Smooth muscle cell (in vitro differentiated cells): ENCODE data around the gene OXGR1. TPM values are rescaled to one million over a fixed set of nuclear protein-coding genes. Genes with fewer than 3 reads are reported as not detected.

Experiments
- DNase-seq: peaks from one replicate; lab custom pipeline; 2025; ENCODE audit not compliant: unreplicated experiment; lab: John Stamatoyannopoulos, UW
- H2AFZ ChIP-seq: fragments of 200-600 bp; sonication (generic); 2 replicates; pipeline ENCODE4 v1.6.0; 2016; ENCODE audit warnings: antibody characterized with exemption, low read depth, mild to moderate bottlenecking
- H3F3A ChIP-seq: fragments of 200-600 bp; sonication (generic); 2 replicates; pipeline ENCODE4 v1.6.0; 2017; ENCODE audit warnings: antibody characterized with exemption, low read depth
- H3K27ac ChIP-seq: fragments of 200-600 bp; sonication (generic); 2 replicates; pipeline ENCODE4 v1.5.1; 2016; ENCODE audit warnings: low read depth, mild to moderate bottlenecking
- H3K27me3 ChIP-seq: fragments of 200-600 bp; sonication (generic); 2 replicates; pipeline ENCODE4 v1.6.1; 2016; ENCODE audit warnings: low read depth, mild to moderate bottlenecking
- H3K36me3 ChIP-seq: fragments of 200-600 bp; sonication (generic); 2 replicates; pipeline ENCODE4 v1.5.1; 2016; ENCODE audit warnings: low read depth
- H3K4me1 ChIP-seq: fragments of 200-600 bp; sonication (generic); 2 replicates; pipeline ENCODE4 v1.5.1; 2016; ENCODE audit warnings: low read depth
- H3K4me2 ChIP-seq: fragments of 200-600 bp; sonication (generic); 2 replicates; pipeline ENCODE4 v1.6.0; 2016; ENCODE audit warnings: mild to moderate bottlenecking
- H3K4me3 ChIP-seq: fragments of 200-600 bp; sonication (generic); 2 replicates; pipeline ENCODE4 v1.5.1; 2016; ENCODE audit warnings: mild to moderate bottlenecking
- H3K79me2 ChIP-seq: fragments of 200-600 bp; sonication (generic); 2 replicates; pipeline ENCODE4 v1.6.0; 2016; ENCODE audit warnings: low read depth, mild to moderate bottlenecking
- H3K9ac ChIP-seq: fragments of 200-600 bp; sonication (generic); 2 replicates; pipeline ENCODE4 v1.6.0; 2016; ENCODE audit warnings: low read depth
- H3K9me3 ChIP-seq: fragments of 200-600 bp; sonication (generic); replicated peaks from 2 replicates; pipeline ENCODE4 v1.5.1; 2016; ENCODE audit warnings: low read depth
- H4K20me1 ChIP-seq: fragments of 200-600 bp; sonication (generic); 2 replicates; pipeline ENCODE4 v1.6.0; 2016; ENCODE audit warnings: low read depth
- CTCF ChIP-seq: fragments of 200-600 bp; sonication (generic); IDR thresholded peaks from 2 replicates; pipeline ENCODE4 v1.5.1; 2017; ENCODE audit warnings: borderline replicate concordance, mild to moderate bottlenecking, antibody characterized with exemption; ENCODE audit not compliant: insufficient read depth, poor library complexity, severe bottlenecking
- WGBS: methylation state at CpG from one replicate; pipeline ENCODE4 v1.1.7; 2016; ENCODE audit warnings: low lambda C conversion rate; 5-methylcytosine and 5-hydroxymethylcytosine counted together
- polyA plus RNA-seq: library from polyadenylated mRNA; unstranded; fragments of >200 nt; fragmentation: Nextera tagmentation; extraction: Ambion mirVana; gene quantifications from 2 replicates; pipeline ENCODE4 v1.2.1, GENCODE V29; 2016
- total RNA-seq: library from RNA; depleted of rRNA; stranded (reverse); fragments of >200 nt; gene quantifications from 2 replicates; pipeline ENCODE4 v1.2.3, GENCODE V29; 2014

The OXGR1 gene
- total and polyA plus RNA-seq, 2 experiments from 2014 or later: 1.4 TPM; not detected in 1

DNA sequence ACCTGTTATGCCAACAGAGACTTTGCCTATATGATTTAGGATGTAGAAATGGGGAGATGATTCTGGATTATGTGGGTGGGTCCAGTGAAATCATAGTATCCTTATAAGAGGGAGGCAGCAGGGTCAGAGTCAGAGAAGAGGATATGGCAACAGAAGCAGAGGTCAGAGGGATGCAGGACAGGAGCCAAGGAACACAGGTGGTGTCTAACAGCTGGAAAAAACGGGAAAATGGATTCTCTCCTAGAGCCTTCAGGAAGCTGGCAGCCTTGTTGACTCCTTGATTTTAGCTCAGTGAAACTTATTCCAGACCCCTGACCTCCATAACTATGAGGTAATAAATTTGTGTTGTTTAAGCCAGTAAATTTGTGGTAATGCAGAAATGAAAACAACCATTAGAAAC lies 28.8 kb upstream of the OXGR1 start:
- no peak for DNase-seq
- no peaks in the 10 kb centered on the region for H3K79me2 ChIP-seq
- 92% methylated on average over 1 of the region's 1 CpG for WGBS
- no peak for TF ChIP-seq CTCF
- no peak overlapping the region for H3K27ac ChIP-seq
- H3F3A ChIP-seq: no peaks in the 10 kb centered on the region
- H3K4me3 ChIP-seq: no peak overlapping the region
- H3K27me3 ChIP-seq: no peaks in the 10 kb centered on the region
- H4K20me1 ChIP-seq: no peaks in the 10 kb centered on the region
- H3K4me2 ChIP-seq: no peak overlapping the region
- H3K9ac ChIP-seq: no peak overlapping the region
- H2AFZ ChIP-seq: no peak overlapping the region
- H3K4me1 ChIP-seq: no peaks in the 10 kb centered on the region
- no peaks in the 10 kb centered on the region for H3K36me3 ChIP-seq
- H3K9me3 ChIP-seq: no peaks in the 10 kb centered on the region

GRCh38 chr13:97021241-97021640 lies 27.0 kb upstream of the OXGR1 start:
- DNase-seq: no peak
- Histone ChIP-seq H2AFZ (no peak overlapping the region), H4K20me1 (no peaks in the 10 kb centered on the region), H3K79me2 (no peaks in the 10 kb centered on the region), H3K9ac (no peak overlapping the region), H3K4me3 (no peak overlapping the region), H3K9me3 (no peaks in the 10 kb centered on the region), H3K4me1 (no peaks in the 10 kb centered on the region), H3K4me2 (no peak overlapping the region), H3K27me3 (no peaks in the 10 kb centered on the region), H3F3A (no peaks in the 10 kb centered on the region), H3K36me3 (no peaks in the 10 kb centered on the region), H3K27ac (no peak overlapping the region)
- no peak for TF ChIP-seq CTCF
- 73% methylated on average over 4 of the region's 4 CpGs for WGBS

DNA sequence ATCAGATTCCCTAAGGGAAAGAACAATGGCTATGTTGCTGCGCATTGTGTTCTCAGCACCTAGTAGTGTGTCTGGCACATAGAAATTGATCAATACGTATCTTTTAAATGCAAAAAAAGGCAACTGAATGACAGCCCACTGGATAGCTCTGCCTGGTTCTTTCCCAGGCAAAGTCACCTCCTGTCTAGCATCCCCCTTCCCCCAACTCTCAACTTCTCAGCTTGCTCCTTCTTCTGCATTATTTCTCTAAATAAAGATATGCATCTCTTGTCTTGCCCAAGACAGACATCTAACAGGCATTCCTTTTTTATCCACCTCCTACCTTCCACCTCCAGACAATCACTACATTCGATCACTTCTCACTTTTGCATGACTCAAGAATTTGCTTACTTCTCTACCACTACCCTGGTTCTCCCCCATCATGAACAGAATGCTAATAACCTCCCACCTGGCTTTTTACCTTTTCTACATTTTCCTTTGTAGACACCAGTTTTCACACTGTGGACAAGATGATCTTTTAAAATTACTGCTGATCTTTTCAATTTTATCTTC lies 26.5 kb upstream of the OXGR1 start:
- Histone ChIP-seq H3K4me3 (no peak overlapping the region), H3F3A (no peaks in the 10 kb centered on the region), H3K4me1 (peaks cover 2% of the 10 kb centered on the region), H3K4me2 (no peak overlapping the region), H3K36me3 (no peaks in the 10 kb centered on the region), H3K9me3 (no peaks in the 10 kb centered on the region), H3K27me3 (no peaks in the 10 kb centered on the region), H4K20me1 (no peaks in the 10 kb centered on the region), H3K27ac (no peak overlapping the region), H3K79me2 (no peaks in the 10 kb centered on the region), H2AFZ (no peak overlapping the region), H3K9ac (no peak overlapping the region)
- DNase-seq: no peak
- WGBS: 63% methylated on average over 3 of the region's 3 CpGs
- no peak for TF ChIP-seq CTCF

DNA sequence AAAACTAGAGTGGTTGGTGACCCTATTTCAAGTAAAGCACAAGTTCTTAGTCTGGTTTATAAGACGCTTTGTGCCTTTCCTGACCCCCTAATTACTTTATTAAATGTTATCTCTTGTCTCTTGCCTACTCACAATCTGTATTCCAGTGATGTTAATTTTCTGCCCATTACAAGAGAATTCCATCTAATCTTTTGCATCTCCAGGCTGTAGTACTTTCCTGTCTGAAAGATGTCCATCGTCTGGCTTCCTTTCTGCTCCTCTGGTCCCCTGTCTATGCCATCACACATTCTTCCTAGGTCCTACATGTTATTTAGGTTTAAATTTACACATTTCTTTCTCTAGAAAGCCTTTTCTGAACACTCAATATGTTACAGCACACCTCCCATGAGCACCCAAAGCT lies 25.9 kb upstream of the OXGR1 start:
- no peaks in the 10 kb centered on the region for H3K9me3 ChIP-seq
- H3K4me2 ChIP-seq: no peak overlapping the region
- no peaks in the 10 kb centered on the region for H3K27me3 ChIP-seq
- H3K9ac ChIP-seq: no peak overlapping the region
- H3K4me1 ChIP-seq: peaks cover 3% of the 10 kb centered on the region
- 54% methylated on average over 2 of the region's 2 CpGs for WGBS
- no peaks in the 10 kb centered on the region for H4K20me1 ChIP-seq
- no peak for TF ChIP-seq CTCF
- no peak overlapping the region for H2AFZ ChIP-seq
- no peak overlapping the region for H3K4me3 ChIP-seq
- no peaks in the 10 kb centered on the region for H3K36me3 ChIP-seq
- no peak overlapping the region for H3K27ac ChIP-seq
- DNase-seq: no peak
- H3F3A ChIP-seq: no peaks in the 10 kb centered on the region
- H3K79me2 ChIP-seq: no peaks in the 10 kb centered on the region
